HG03378 (cell line): ENCODE data around the gene SLC15A4.
"Not testable (repeated sequence)": the region's sequence is repeated elsewhere in the genome, so short reads cannot be mapped to it uniquely, and the experiment has no call there.

ENCODE experiments used
- ATAC-seq: cut with Tn5 transposase; IDR thresholded peaks from one replicate; pipeline ENCODE4 v1.9.1; 2021; ENCODE audit warnings: mild to moderate bottlenecking, moderate library complexity; ENCODE audit not compliant: unreplicated experiment

Gene SLC15A4

GRCh38 chr12:128844031-128844635, 20.4 kb upstream of the SLC15A4 start:
- peak; percentile 39 for ATAC-seq

- no peak for ATAC-seq
These were observed 19.8 kb upstream of the SLC15A4 start for GRCh38 chr12:128843538-128843937.

DNA sequence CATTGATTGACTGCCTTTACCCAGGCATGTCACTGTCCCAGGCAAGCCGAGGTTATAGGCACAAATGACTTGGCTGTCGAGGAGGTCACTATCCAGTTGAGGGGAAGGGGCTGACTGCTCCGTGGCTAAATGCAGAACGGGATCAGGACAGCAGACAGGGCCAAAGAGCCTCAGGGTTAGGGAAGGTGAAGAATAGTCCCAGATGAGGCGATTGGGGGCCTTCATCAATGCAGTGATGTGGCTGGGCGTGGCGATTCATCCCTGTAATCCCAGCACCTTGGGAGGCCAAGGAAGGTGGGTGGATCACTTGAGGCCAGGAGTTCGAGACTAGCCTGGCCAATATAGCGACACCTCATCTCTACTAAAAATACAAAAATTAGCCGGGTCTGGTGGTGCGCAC, 18.8 kb upstream of the SLC15A4 start:
- ATAC-seq = no peak

GRCh38 chr12:128840862-128841468, 17.2 kb upstream of the SLC15A4 start:
- peak; percentile 92 for ATAC-seq

GRCh38 chr12:128839885-128840284, 16.1 kb upstream of the SLC15A4 start:
- ATAC-seq = not testable (repeated sequence)

- ATAC-seq = no peak
These were observed 9.7 kb upstream of the SLC15A4 start for GRCh38 chr12:128833418-128833817.

DNA sequence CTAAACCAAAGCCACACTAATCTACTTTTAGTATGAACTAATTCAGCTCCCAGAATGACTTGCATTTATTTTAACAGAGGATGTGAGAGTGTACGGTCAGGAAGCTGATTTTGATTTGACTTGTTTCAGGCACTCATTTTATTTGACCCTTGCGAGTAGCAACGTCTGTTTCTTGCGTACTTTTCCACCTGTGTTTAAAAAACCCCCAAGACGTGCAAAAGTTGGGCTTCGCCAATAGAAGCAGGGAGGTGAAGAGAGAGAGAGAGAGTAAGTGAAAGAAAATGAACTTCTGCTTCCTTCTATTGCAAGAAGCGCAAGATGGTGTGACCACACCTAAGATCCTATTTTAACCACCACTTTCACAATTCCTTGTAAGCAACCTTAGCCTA, 6.7 kb upstream of the SLC15A4 start:
- ATAC-seq = peak; percentile 53

GRCh38 chr12:128829861-128830504, 6.2 kb upstream of the SLC15A4 start:
- ATAC-seq = peak; percentile 93

GRCh38 chr12:128827724-128828123, 4.0 kb upstream of the SLC15A4 start:
- no peak for ATAC-seq

DNA sequence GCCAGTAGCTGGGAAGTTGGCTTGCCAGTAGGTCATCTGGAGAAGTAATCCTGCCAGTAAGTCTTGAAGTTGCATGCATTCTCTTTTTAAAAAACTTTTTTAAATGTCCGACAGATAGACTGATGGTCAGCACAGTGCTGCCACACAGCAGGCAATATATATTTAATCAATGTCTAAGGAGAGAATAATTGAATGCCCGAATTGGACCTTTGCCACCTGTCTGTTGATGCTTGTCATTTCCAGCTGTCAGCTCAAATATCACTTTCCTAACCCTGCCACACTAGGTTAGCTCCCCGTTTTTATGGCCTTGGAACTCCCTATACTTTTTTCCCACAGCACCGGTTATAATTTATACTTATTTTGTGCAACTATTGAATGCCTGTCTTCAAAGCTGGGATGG, 2.1 kb upstream of the SLC15A4 start:
- ATAC-seq = no peak

DNA sequence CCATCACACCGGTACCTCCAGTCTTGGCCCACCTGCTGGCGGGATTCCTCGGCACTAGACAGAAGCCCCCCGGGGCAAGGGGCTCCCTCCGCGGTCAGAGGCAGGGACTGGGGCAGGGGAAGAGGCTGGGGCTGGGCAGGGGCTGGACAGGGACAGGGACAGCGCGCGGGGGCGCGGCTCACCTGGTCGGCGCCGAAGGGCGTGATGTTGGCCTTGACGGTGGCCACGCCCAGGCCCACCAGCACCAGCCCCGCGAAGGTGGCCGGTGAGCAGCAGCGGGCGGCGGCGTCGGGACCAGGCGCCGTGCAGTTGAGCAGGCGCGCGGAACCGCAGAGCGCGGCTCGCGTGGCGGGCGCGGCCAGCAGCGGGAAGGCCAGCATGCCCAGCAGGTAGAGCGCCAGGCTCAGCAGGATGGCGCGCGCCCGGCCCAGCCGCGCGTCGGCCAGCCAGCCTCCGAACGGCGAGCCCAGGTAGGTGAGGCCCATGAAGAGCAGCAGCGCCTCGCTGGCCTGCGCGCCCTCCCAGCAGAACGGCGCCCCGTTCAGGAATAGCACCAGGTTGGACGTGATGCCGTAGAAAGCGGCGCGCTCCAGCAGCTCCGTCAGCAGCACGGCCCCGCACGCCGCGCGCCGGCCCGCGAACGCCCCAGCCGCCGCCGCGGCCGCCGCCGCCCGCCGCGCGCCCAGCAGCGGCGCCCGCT, 392 bp downstream of the SLC15A4 start:
- ATAC-seq = peak; percentile 12

- ATAC-seq = peak; percentile 54
These were observed 2.9 kb downstream of the SLC15A4 start for GRCh38 chr12:128820723-128821432.

- ATAC-seq = no peak
These were observed 3.5 kb downstream of the SLC15A4 start for GRCh38 chr12:128820253-128820652.

DNA sequence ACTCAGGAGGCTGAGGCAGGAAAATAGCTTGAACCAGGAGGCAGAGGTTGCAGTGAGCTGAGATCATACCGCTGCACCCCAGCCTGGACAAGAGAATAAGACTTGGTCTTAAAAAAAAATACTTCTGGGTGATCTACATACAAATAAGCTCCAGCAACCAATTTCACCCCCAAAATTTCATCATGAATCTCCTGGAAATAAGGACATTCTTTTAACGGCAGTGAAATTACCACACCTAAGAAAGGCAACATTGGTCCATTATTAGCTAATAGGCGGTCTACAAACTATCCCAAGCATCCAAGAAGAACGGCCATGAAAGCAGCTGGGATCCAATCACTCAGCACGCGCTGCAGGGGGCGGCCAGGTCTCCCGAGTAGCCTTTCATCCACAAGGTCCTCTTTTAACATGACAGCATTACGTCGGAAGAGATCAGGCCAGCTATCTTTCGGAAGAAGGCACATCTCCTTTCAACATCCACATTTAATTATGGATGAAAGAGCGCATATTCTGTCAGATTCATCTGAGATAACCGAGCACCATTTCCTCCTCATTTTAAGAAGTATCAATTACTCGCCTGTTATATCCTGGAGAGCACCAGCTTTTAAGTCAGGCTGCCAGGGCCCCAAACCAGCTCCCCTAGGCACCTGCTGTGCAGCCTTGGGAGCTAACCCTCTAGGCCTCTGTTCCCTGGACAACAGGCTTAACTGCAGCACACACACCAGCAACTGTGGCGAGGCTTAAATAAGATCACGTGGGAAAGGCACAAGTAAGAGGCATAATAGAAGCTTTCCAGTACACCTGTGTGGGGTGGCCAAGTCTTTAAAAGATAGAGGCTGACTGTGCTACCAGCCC, 4.2 kb downstream of the SLC15A4 start:
- no peak for ATAC-seq

DNA sequence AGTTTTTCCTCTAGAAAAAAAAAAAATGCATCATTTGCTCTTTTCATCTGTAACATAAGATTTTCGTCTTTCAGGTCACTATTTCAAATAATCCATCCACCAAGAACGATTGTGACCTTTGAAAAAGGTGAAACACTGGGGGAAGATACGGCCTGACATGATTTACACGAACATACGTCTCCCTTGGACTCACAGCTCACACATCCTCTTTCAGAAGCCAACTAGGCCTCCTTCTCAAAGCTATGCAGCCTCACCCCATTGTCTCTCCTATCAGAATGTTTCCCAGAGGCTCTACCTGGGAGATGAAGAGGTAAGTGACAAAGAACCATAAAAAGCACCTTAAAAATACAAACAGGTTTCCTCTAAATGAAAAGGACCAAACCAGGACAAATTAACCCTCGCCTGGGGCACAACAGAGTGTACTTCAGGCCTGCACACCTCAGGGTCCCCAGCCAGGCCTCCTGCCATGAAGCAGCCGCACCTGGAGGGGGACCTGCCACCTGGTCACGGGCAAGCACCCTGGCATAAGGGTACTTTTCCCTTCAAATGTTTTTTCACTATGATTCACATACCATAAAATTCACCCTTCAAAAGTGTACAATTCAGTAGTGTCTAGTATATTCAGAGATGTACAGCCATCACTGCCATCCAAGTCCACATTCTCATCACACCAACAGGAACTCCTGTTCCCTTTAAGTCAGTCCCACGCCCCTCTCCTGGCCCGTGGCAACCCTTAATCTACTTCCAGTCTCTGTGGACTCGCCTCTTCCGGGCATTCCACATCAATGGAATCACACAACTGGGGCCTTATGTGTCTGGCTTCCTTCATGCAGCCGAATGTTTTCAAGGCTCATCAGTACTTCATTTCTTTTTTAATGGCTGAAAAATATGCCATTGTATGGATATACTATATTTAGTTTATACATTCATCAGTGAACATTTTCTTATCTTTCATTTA, 5.4 kb downstream of the SLC15A4 start:
- ATAC-seq = peak; percentile 35

DNA sequence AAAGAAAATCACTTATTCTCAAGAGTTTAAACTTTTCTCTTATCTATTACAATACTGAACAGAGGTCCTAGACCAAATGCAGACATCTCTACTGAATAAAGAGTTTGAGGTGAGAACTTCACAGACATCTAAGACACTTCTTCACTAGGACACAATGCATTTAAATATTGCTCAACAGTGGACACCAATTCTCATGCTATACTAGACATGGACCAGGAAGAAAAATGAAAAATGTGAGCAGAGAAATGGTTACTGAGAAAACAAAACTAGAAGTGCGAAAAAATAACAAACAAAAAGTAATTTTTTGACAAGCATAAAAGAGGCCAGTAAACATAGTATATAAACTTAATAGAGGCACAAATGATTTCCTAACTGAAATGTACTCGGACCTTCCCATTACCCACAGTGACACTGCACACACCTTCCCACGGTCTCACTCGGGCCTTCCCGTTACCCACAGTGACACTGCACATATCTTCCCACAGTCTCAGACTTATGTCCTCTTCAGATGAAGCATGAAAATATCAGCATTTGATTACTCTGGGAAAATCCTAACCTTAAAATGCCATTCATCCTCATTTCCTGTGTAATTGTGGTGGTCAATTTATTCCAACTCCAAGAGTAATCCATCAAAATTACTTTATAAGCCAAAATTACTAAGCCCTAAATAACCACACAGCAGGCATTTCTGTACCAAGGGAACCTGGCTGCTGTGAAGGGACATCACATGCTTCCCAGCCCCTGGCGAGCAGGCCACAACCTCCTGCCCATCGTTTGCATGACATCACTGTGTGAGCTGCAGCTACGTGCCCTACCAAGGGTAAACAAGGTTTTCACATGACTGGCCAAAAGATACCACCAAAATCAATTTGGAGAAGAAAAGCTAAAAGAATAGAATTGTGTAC, 6.4 kb downstream of the SLC15A4 start:
- peak; percentile 37 for ATAC-seq

GRCh38 chr12:128816643-128816920, 7.2 kb downstream of the SLC15A4 start:
- ATAC-seq = no peak
